SK-N-SH (cell line): Measurements from ENCODE around the gene USP6.

ENCODE experiments used
- CTCF ChIP-seq: fragments of 200-600 bp; sonication (generic); IDR thresholded peaks from 2 replicates; pipeline ENCODE4 v1.6.1; 2017; ENCODE audit warnings: antibody characterized with exemption, mild to moderate bottlenecking, moderate library complexity
- TF ChIP-seq, protein P1 (sequence below): IDR thresholded peaks from 2 replicates; pipeline ENCODE4 v1.4.0; 2012; ENCODE audit warnings: low read depth

- no peak for TF ChIP-seq CTCF
- TF ChIP-seq, protein P1, sequence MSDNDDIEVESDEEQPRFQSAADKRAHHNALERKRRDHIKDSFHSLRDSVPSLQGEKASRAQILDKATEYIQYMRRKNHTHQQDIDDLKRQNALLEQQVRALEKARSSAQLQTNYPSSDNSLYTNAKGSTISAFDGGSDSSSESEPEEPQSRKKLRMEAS = no peak
Observed at GRCh38 chr17:5184288-5184687, 68.5 kb downstream of the USP6 start.
